Muscle of arm (tissue), 12 donors: Measurements from ENCODE around the gene PRKAR2A. TPM values are rescaled to one million over a fixed set of nuclear protein-coding genes. Genes with fewer than 3 reads are reported as not detected.
"Not testable (repeated sequence)": the region's sequence is repeated elsewhere in the genome, so short reads cannot be mapped to it uniquely, and the experiment has no call there.

Source experiments
- DNase-seq: peaks from one replicate; pipeline ENCODE4 v3.0.0-alpha.2; 2013
- polyA plus RNA-seq, 12 donors: library from polyadenylated mRNA; unstranded; fragments of 120-200 nt; gene quantifications; one replicate each; pipeline ENCODE4 v1.2.1, GENCODE V29; 2013; ENCODE audit not compliant: insufficient read length in 12 of 12

The PRKAR2A gene
- polyA plus RNA-seq, 12 donors = 36.0 to 214 (median 44.3) TPM

GRCh38 chr3:48788544-48789162 is 59.0 kb downstream of the PRKAR2A start:
- DNase-seq = no peak

DNA sequence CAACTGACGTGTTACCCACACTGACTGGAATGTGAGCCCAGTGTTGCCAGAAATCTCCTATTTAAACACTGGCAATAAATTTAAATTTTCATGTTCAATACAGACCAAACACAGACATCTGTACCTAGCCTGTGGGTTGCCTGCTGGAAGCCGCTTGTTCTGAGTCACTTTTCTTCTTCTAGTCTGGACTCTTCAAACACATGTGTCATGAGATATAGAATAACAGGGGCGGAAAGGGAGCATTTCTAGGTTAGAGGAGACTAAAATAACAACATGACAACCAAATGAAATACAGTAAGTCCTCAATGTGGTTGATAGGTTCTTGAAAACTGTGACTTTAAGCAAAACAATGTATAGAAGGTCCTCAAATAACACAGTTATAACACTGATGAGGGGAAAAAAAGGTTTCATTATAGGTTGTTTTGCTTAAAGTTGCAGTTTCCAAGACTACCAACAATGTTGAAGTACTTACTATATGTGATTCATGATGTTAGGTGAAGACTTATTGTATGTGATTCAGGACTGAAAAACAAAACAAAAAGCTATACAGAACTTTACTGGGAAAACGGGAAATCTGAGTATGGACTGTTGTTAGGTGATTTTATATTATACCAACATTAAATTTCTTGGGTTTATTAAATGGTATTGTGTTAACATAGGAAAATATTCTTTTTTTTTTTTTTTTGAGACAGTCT is 63.1 kb downstream of the PRKAR2A start:
- DNase-seq = no peak

DNA sequence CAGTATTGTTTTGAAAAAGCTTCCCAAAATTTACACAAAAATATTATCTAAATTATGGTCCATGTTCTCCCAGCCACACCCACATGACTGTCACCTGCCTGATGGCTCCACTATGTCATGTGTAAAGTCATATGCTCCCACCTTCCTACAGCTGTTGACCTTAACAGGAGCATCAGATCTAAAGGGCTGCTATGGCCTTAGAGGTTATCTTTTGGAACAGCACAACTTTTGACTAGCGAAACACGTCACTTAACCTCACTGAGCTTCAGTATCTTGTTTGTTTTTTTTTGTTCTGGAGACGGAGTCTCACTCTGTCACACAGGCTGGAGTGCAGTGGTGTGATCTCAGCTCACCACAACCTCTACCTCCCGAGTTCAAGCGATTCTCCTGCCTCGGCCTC is 64.4 kb downstream of the PRKAR2A start:
- no peak for DNase-seq

DNA sequence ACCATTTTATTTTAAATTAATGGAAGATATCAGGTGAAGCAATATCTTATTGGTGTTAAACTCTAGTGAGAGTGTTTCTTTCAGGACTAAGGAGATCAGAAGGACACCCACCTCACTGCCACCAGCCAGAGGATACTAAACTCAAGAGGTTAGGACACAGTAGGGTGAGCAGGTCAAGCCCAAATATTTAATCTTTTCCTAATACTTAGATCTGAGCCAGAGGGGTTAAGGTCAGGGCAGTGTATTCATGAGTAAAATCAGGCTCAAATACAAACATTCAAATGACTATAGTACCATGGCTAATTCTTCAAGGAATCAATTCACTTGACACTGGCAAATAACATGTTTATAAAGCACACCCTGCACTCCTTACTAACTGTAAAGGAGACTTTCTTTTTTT is 65.6 kb downstream of the PRKAR2A start:
- no peak for DNase-seq

DNA sequence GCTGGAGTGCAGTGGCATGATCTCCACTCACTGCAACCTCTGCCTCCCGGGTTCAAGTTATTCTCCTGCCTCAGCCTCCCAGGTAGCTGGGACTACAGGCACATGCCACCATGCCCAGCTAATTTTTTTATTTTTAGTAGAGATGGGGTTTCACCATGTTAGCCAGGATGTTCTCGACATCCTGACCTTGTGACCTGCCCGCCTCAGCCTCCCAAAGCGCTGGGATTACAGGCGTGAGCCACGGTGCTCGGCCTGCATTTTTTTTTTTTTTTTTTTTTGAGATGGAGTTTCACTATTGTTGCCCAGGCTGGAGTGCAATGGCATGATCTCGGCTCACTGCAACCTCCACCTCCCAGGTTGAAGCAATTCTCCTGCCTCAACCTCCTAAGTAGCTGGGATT is 69.1 kb downstream of the PRKAR2A start:
- not testable (repeated sequence) for DNase-seq

DNA sequence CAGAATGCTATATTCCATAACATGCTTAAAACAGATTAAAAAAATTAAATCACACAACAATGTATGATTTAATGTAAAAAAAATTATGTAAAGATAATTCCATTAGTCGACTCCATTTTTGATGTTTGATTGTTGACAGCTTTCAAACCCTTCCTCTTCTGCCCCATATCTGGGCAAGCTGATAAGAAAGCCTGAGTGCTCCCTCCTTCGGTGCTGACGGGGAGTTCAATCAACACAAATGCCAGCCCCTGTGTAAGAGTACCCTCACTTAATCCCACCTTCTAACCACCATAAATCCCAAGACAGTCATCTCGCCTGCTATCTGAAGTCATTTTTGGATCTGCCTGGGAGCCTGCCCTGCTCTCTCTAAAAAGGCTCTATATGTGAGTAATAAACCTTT is 70.8 kb downstream of the PRKAR2A start:
- DNase-seq = no peak

DNA sequence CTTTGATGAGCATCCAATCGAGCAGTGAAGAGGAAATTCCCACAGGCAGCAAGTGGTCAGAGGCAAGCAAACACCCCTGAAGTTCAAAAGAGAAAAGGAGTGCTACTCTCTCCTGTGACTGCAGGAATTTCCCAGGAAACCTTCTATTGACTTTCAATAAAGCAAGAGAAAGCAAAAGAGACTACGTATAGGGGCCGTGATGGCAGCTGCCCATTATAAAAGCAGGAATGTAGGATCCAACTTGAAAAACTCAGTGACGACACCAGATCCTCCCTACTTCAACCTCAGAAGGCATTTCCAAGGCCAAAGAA is 77.5 kb downstream of the PRKAR2A start:
- no peak for DNase-seq

- DNase-seq = no peak
These were observed 82.3 kb downstream of the PRKAR2A start for GRCh38 chr3:48765376-48765775.

GRCh38 chr3:48762816-48763215 is 84.9 kb downstream of the PRKAR2A start:
- no peak for DNase-seq

DNA sequence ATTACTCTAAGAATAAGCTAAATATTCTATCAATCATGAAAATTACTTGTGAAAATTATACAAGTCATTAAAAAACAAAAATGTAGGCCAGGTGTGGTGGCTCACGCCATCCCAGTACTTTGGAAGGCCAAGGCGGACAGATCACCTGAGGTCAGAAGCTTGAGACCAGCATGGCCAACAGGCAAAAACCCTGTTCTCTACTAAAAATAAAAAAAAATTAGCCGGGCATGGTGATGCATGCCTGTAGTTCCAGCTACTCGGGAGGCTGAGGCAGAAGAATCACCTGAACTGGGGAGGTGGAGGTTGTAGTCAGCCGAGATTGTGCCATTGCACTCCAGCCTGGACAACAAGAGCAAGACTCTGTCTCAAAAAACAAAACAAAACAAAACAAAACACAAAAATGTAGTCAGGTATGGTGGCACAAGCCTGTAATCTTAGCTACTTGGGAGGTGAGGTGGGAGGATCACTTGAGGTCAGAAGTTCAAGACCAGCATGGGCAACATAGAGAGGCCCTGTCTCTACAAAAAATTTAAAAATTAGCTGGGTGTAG is 87.6 kb downstream of the PRKAR2A start:
- DNase-seq = not testable (repeated sequence)

DNA sequence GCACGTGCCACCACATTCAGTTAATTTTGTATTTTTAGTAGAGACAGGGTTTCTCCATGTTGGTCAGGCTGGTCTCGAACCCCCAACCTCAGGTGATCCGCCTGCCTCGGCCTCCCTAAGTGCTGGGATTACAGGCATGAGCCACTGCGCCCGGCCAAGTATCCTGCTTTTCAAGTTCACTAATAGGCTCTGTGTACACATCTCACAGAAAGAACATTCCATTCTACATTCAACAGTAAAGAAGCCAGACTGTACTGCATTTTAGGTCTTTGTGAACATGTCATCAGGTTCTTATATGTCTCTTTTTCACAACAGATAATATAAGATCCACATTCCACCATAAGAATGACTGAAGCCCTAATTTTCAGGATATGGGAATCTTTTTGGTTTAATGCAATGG is 88.1 kb downstream of the PRKAR2A start:
- not testable (repeated sequence) for DNase-seq

DNA sequence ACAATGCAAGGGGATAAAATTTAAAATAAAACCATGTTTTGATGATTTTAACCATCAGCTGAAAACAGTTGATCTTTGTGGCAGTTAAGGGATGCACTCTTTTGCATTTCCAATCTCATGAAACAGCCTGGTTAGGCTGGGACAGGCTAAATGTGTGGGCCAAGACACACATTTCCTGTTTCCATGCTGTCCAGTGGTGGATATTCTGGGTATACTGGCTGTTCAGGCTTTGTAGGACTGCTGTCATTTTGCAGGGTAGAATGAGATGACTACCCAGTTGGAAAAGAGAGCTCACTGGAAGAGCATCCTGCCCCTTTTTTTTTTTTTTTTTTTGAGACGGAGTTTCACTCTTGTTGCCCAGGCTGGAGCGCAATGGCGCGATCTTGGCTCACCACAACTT is 88.6 kb downstream of the PRKAR2A start:
- no peak for DNase-seq

GRCh38 chr3:48756640-48757039 is 91.0 kb downstream of the PRKAR2A start:
- no peak for DNase-seq

GRCh38 chr3:48750856-48751255 is 96.8 kb downstream of the PRKAR2A start:
- no peak for DNase-seq

- DNase-seq = no peak
These were observed 98.9 kb downstream of the PRKAR2A start for GRCh38 chr3:48748754-48749153.

- no peak for DNase-seq
These were observed 100.0 kb downstream of the PRKAR2A start for GRCh38 chr3:48747706-48748105.

- no peak for DNase-seq
These were observed 100.6 kb downstream of the PRKAR2A start for GRCh38 chr3:48747015-48747615.

- no peak for DNase-seq
These were observed 103.9 kb downstream of the PRKAR2A start for GRCh38 chr3:48743773-48744172.

DNA sequence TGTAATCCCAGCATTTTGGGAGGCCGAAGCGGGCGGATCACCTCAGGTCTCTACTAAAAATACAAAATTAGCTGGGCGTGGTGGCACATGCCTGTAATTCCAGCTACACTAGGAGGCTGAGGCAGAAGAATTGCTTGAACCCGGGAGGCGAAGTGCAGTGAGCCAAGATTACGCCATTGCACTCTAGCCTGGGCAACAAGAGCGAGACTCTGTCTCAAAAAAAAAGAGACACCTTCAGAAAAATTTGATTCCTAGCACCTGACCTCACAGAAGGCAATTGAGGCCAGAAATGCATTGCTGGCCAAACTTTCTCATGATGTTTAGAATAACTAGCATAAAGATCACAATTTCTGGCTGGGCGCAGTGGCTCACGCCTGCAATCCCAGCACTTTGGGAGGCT is 106.4 kb downstream of the PRKAR2A start:
- not testable (repeated sequence) for DNase-seq

DNA sequence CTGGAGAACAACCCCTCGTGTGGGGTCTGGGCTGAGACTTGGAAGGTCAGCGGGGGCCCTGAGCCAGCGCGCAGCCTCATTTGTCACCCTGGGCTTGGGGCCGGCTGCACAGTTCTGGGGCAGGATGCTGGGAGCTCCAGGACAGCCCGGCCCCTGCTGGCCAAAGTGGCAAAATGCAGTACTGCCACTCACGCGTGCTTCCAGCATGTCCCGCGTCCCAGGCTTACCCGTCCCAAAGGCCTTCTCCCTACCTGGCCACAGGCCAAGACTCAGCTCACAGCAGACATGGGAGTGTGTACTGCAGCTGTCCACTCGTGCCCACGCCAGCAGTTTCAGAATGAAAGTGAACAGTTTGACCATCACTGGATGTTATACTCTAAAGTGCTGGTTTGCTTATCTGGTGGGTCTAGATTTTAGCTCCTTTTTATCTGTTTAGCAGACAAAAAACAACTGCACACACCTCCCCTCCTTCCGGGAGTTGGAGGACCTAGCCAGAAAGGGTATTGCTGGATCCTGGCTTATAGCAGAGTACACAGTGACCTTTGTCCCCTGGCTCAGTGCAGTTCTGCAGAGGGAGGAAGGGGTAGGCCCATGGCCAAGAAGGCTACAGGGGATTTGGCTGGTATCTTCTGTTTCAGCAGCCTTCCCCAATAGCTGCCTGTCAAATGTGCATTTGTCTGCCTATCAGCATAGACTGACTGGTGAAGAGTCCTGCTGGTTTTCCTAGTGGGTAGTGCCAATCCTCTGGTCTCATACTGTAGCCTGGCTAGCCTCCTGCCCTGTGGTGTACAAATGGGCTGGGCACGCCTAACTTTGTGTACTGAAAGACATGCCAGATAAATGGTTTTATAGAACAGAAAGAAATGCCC is 107.5 kb downstream of the PRKAR2A start:
- DNase-seq = peak; percentile 51

- no peak for DNase-seq
These were observed 108.1 kb downstream of the PRKAR2A start for GRCh38 chr3:48739617-48739954.

DNA sequence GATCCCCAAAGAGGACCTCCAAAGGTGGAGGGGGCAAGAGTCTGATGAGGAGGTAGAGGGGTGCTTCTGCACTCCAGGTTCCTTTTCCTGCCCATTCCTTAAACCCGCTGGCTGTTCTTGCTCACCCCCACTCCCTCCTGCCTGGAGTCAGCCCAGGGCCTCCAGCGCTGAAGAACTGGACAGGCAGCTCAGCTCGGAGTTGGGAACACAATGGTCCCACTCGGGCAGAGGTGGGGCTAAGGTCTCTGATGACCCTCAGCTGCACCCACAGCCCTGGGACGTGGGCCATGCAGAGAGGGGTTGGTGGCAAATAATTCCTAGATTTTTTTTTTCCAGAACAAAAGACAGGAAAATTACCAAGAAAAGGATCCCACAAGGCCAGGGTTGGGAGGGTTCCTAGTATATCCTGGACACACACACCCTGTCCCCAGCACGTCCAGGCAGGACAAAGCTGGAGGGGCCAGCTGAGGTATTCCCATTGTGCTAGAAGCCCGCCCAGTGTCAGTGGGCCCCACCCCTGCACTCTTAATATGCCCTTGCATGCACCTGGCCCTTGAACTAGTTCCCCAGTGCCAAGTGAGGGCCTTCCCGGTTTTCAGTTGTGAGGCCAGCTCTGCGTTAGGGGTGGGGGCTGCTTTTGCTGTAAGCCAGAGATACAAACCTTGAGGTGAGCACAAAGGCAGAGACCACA is 108.6 kb downstream of the PRKAR2A start:
- no peak for DNase-seq
